HL-60 (cell line): ENCODE data around the gene GPR173.

Source experiments
- CTCF ChIP-seq: IDR thresholded peaks from one replicate; pipeline ENCODE4 v1.5.1; 2011; ENCODE audit warnings: low read length, control low read depth, inconsistent platforms; ENCODE audit not compliant: insufficient read depth
- POLR2AphosphoS5 ChIP-seq: IDR thresholded peaks from 2 replicates; pipeline ENCODE4 v1.6.1; 2012; ENCODE audit warnings: low read depth
- REST ChIP-seq: IDR thresholded peaks from 2 replicates; pipeline ENCODE4 v1.6.1; 2012; ENCODE audit warnings: low read depth; ENCODE audit not compliant: insufficient replicate concordance
- SPI1 ChIP-seq: IDR thresholded peaks from 2 replicates; pipeline ENCODE4 v1.6.1; 2012; ENCODE audit warnings: low read depth, mild to moderate bottlenecking, borderline replicate concordance

GRCh38 chrX:53036149-53036548, 12.4 kb upstream of the GPR173 start:
- TF ChIP-seq CTCF = no peak
- no peak for TF ChIP-seq SPI1
- TF ChIP-seq REST = peak; percentile 82
- no peak for TF ChIP-seq POLR2AphosphoS5
